ENCODE measurements around the gene ASMTL. TPM values are rescaled to one million over a fixed set of nuclear protein-coding genes. Genes with fewer than 3 reads are reported as not detected.

ASMTL gene
- total RNA-seq, 1 donor from 2014 or later = 36.5 TPM

GRCh38 chrX:1357993-1358392 is 94.7 kb downstream of the ASMTL start:
- Histone ChIP-seq H3K4me3 (no peak overlapping the region), H3K9me3 (replicated peaks) (peaks cover 12% of the 10 kb centered on the region), H3K36me3 (peaks cover 44% of the 10 kb centered on the region), H3K4me1 (no peaks in the 10 kb centered on the region), H3K27ac (replicated peaks) (no peak overlapping the region), H3K27me3 (ENCODE audit: low read depth) (no peaks in the 10 kb centered on the region)
- no peak for TF ChIP-seq CTCF (IDR thresholded peaks at IDR 0.05; ENCODE audit: borderline replicate concordance)
- DNase-seq = no peak
- intact Hi-C loops (cut with micrococcal nuclease) = no loop called here

GRCh38 chrX:1355131-1356046 is 97.3 kb downstream of the ASMTL start:
- intact Hi-C loops (cut with micrococcal nuclease) = no loop called here
- TF ChIP-seq CTCF (IDR thresholded peaks at IDR 0.05; ENCODE audit: borderline replicate concordance) = no peak
- H3K27me3 ChIP-seq (ENCODE audit: low read depth) = no peaks in the 10 kb centered on the region
- H3K4me1 ChIP-seq = no peaks in the 10 kb centered on the region
- no peak overlapping the region for H3K4me3 ChIP-seq
- H3K9me3 ChIP-seq (replicated peaks) = peaks cover 12% of the 10 kb centered on the region
- H3K27ac ChIP-seq (replicated peaks) = peak overlapping the region; percentile 28
- DNase-seq = no peak
- H3K36me3 ChIP-seq = peaks cover 37% of the 10 kb centered on the region

- H3K9me3 ChIP-seq (replicated peaks) = peaks cover 12% of the 10 kb centered on the region
- no peaks in the 10 kb centered on the region for H3K27me3 ChIP-seq (ENCODE audit: low read depth)
- H3K4me1 ChIP-seq = no peaks in the 10 kb centered on the region
- H3K27ac ChIP-seq (replicated peaks) = no peak overlapping the region
- peaks cover 32% of the 10 kb centered on the region for H3K36me3 ChIP-seq
- intact Hi-C loops (cut with micrococcal nuclease) = no loop called here
- no peak overlapping the region for H3K4me3 ChIP-seq
- no peak for DNase-seq
- no peak for TF ChIP-seq CTCF (IDR thresholded peaks at IDR 0.05; ENCODE audit: borderline replicate concordance)
Observed at GRCh38 chrX:1354036-1355019, 98.4 kb downstream of the ASMTL start.

Other genes starting within 250 kb of the ASMTL start
- not detected for gene CRLF2, start 240.3 kb downstream of the ASMTL start, total RNA-seq
- gene CSF2RA, start 184.1 kb downstream of the ASMTL start, total RNA-seq = 2.0 TPM
- gene IL3RA, start 116.1 kb downstream of the ASMTL start, total RNA-seq = 6.9 TPM
- 158 TPM for gene SLC25A6, start 60.8 kb downstream of the ASMTL start, total RNA-seq
- gene P2RY8, start 84.3 kb upstream of the ASMTL start, total RNA-seq = 1.9 TPM
- 15.8 TPM for gene AKAP17A, start 138.7 kb upstream of the ASMTL start, total RNA-seq
- not detected for gene ASMT, start 162.2 kb upstream of the ASMTL start, total RNA-seq

All from left ventricle myocardium inferior (tissue), 1 donor.